ENCODE results near the gene TCTN3.

Gene TCTN3

DNA sequence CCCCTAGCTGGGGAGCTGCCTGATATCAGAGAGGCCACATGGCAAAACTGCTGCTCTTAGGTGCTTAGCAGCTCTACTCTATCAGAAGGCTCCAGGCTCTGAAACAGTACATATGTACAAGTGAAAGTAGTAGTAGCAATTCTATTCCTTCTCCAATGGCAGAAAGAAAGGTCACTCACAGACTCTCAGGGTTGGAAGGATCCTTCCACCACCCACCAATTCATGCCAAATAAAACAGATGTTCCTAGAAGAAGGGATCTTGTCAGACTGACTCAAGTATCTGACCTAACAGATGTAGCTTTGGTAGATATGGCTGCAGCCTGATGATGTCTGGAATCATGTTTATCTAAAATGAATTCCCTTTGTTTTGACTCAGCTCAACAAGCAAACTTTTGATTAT, 29.2 kb downstream of the TCTN3 start:
- H3K9me3 ChIP-seq (ENCODE audit: control insufficient read depth, low read length): no peaks in the 10 kb centered on the region
- peaks cover 5% of the 10 kb centered on the region for H3K4me1 ChIP-seq
- no peaks in the 10 kb centered on the region for H3K27me3 ChIP-seq (ENCODE audit: control insufficient read depth, insufficient read depth, low read length)
- H3K4me2 ChIP-seq (ENCODE audit: low read length): no peak overlapping the region
- no peaks in the 10 kb centered on the region for H3K36me3 ChIP-seq (ENCODE audit: control insufficient read depth, insufficient read depth, low read length)
- H3K9ac ChIP-seq: no peak overlapping the region
- TF ChIP-seq, protein P1, sequence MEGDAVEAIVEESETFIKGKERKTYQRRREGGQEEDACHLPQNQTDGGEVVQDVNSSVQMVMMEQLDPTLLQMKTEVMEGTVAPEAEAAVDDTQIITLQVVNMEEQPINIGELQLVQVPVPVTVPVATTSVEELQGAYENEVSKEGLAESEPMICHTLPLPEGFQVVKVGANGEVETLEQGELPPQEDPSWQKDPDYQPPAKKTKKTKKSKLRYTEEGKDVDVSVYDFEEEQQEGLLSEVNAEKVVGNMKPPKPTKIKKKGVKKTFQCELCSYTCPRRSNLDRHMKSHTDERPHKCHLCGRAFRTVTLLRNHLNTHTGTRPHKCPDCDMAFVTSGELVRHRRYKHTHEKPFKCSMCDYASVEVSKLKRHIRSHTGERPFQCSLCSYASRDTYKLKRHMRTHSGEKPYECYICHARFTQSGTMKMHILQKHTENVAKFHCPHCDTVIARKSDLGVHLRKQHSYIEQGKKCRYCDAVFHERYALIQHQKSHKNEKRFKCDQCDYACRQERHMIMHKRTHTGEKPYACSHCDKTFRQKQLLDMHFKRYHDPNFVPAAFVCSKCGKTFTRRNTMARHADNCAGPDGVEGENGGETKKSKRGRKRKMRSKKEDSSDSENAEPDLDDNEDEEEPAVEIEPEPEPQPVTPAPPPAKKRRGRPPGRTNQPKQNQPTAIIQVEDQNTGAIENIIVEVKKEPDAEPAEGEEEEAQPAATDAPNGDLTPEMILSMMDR (IDR thresholded peaks at IDR 0.05): no peak
- H3K27ac ChIP-seq: no peak overlapping the region
- H2AFZ ChIP-seq: no peak overlapping the region
- no peaks in the 10 kb centered on the region for H3K79me2 ChIP-seq
- no peak overlapping the region for H3K4me3 ChIP-seq (ENCODE audit: low read depth, low read length)

DNA sequence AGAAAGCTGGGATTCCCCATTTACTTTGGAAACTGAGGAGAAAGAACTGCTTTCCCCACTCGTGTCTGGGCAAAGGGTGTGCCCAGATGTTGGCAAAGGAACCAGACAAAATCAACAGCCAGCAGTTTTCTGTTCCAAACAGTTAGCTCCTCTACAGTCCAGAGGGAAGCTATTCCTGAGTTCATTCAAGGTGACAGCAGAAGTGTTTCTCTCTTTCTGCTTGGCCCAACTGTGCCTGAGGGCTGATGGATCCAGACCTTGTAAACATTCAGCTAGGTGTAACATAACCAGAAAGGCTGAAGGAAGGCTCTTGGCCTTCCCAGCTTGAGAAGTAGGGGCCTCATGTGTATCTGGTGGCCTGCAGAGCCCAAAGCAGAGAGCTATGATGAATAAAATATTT, 30.2 kb downstream of the TCTN3 start:
- Histone ChIP-seq H3K4me3 (ENCODE audit: low read depth, low read length) (no peak overlapping the region), H3K36me3 (ENCODE audit: control insufficient read depth, insufficient read depth, low read length) (no peaks in the 10 kb centered on the region), H2AFZ (no peak overlapping the region), H3K27me3 (ENCODE audit: control insufficient read depth, insufficient read depth, low read length) (no peaks in the 10 kb centered on the region), H3K9me3 (ENCODE audit: control insufficient read depth, low read length) (no peaks in the 10 kb centered on the region), H3K9ac (no peak overlapping the region), H3K4me2 (ENCODE audit: low read length) (peak overlapping the region; percentile 19), H3K79me2 (no peaks in the 10 kb centered on the region), H3K27ac (peak overlapping the region; percentile 55), H3K4me1 (peaks cover 5% of the 10 kb centered on the region)
- TF ChIP-seq, protein P1 (IDR thresholded peaks at IDR 0.05): no peak

DNA sequence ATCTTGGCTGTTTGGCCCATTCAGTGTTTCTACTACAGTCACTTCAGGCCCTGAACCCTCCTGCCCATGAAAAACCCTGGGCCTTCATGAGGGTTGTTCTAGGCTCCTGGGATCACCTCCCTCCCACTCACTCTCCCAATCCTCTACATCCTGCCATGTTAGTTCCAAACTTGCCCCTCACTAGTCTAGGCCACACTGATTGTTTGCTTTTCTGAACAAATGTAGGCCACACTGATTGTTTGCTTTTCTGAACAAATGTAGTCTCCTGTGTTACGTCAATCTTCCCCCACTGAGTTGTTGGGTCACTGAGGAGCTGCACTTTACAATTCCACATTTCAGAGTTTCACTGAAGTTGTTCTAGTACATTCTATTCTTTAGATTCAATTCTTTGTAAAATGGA, 31.9 kb downstream of the TCTN3 start:
- Histone ChIP-seq H3K36me3 (ENCODE audit: control insufficient read depth, insufficient read depth, low read length) (no peaks in the 10 kb centered on the region), H3K9me3 (ENCODE audit: control insufficient read depth, low read length) (no peaks in the 10 kb centered on the region), H3K4me3 (ENCODE audit: low read depth, low read length) (no peak overlapping the region), H3K4me1 (peaks cover 5% of the 10 kb centered on the region), H3K79me2 (no peaks in the 10 kb centered on the region), H2AFZ (no peak overlapping the region), H3K9ac (no peak overlapping the region), H3K27ac (no peak overlapping the region), H3K27me3 (ENCODE audit: control insufficient read depth, insufficient read depth, low read length) (no peaks in the 10 kb centered on the region), H3K4me2 (ENCODE audit: low read length) (no peak overlapping the region)
- TF ChIP-seq, protein P1 (IDR thresholded peaks at IDR 0.05): no peak

DNA sequence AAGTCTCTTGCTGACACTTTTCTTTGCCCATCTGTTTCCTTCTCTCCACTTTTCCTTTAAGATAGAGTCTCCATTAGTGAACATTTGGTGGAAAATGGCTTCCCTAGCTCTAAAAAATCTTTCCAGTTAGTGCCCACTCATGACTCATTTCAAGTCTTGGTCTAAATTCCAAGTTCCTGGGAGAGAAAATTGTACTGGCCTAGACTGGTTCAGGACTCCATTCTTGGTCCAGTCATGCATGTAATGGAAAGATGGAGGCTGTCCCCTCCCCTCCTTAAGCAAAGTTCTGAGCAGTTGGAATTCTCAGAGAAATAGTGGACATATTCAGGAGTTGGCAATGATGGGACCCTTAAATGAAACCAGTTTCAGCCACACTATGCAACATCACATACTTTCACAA, 33.4 kb downstream of the TCTN3 start:
- Histone ChIP-seq H3K27me3 (ENCODE audit: control insufficient read depth, insufficient read depth, low read length) (no peaks in the 10 kb centered on the region), H2AFZ (no peak overlapping the region), H3K9me3 (ENCODE audit: control insufficient read depth, low read length) (no peaks in the 10 kb centered on the region), H3K27ac (no peak overlapping the region), H3K4me3 (ENCODE audit: low read depth, low read length) (no peak overlapping the region), H3K36me3 (ENCODE audit: control insufficient read depth, insufficient read depth, low read length) (no peaks in the 10 kb centered on the region), H3K9ac (no peak overlapping the region), H3K4me2 (ENCODE audit: low read length) (no peak overlapping the region), H3K79me2 (no peaks in the 10 kb centered on the region), H3K4me1 (peaks cover 5% of the 10 kb centered on the region)
- TF ChIP-seq, protein P1 (IDR thresholded peaks at IDR 0.05): no peak

DNA sequence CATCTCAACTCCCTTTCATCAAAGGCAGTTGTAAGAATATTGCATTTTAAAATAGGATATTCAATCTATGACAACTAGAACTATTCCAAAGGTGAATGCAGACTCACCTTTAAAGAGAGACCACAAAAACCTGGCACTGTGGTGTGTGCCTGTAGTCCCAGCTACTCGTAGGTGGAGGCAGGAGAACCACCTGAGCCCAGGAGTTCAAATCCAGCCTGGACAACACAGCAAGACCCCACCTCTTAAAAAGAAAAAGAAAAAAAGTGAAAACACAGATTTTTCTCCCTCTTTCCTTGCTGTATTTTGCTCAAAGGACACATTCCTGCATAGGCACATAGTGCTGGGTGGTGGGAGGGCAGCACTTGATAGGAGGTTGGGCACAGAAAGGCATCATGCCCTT, 36.5 kb downstream of the TCTN3 start:
- Histone ChIP-seq H3K4me2 (ENCODE audit: low read length) (peak overlapping the region; percentile 83), H3K9ac (no peak overlapping the region), H3K79me2 (no peaks in the 10 kb centered on the region), H3K36me3 (ENCODE audit: control insufficient read depth, insufficient read depth, low read length) (no peaks in the 10 kb centered on the region), H3K9me3 (ENCODE audit: control insufficient read depth, low read length) (no peaks in the 10 kb centered on the region), H3K4me1 (no peaks in the 10 kb centered on the region), H3K27me3 (ENCODE audit: control insufficient read depth, insufficient read depth, low read length) (no peaks in the 10 kb centered on the region), H2AFZ (peak overlapping the region; percentile 84), H3K27ac (no peak overlapping the region), H3K4me3 (ENCODE audit: low read depth, low read length) (peak overlapping the region; percentile 86)
- TF ChIP-seq, protein P1 (IDR thresholded peaks at IDR 0.05): no peak

Data from parathyroid adenoma (tissue), 2 donors.